ENCODE measurements around the gene PDE12. TPM values are rescaled to one million over a fixed set of nuclear protein-coding genes. Genes with fewer than 3 reads are reported as not detected.

PDE12 gene
- total RNA-seq, 3 donors from 2014 or later, result 18.2 to 19.9 (median 19.5) TPM

- Histone ChIP-seq H3K9me3 (no peaks in the 10 kb centered on the region), H3K36me3 (ENCODE audit: low read depth) (no peaks in the 10 kb centered on the region), H3K4me3 (no peak overlapping the region), H3K4me1 (ENCODE audit: low read depth) (no peaks in the 10 kb centered on the region)
- DNase-seq, result no peak
- no peak for TF ChIP-seq CTCF (IDR thresholded peaks at IDR 0.05)
- no peak for ATAC-seq
- intact Hi-C loops (cut with DNase I, micrococcal nuclease), result no loop called here
These were observed 60.2 kb downstream of the PDE12 start for GRCh38 chr3:57616233-57616632.

Other genes with a start within 250 kb of the PDE12 start
- gene DNAH12, start 11.9 kb upstream of the PDE12 start, total RNA-seq, result under 1 TPM; 0.07 to 0.26 (median 0.16) TPM
- gene ARF4, start 41.1 kb downstream of the PDE12 start, total RNA-seq, result 100 to 1,000 TPM; 114 to 164 (median 115) TPM
- 10 to 100 TPM; 19.6 to 34.7 (median 20.4) TPM for gene DENND6A, start 136.8 kb downstream of the PDE12 start, total RNA-seq
- 100 to 1,000 TPM in 1 of 3 donors, 10 to 100 TPM in 2; 73.8 to 298 (median 83.8) TPM for gene SLMAP, start 200.0 kb downstream of the PDE12 start, total RNA-seq

Measured in mucosa of descending colon (tissue), 3 donors.